HG03565 (cell line): ENCODE results near the gene VTI1A.
"Not testable (repeated sequence)": the region's sequence is repeated elsewhere in the genome, so short reads cannot be mapped to it uniquely, and the experiment has no call there.

Experiments used
- ATAC-seq: cut with Tn5 transposase; IDR thresholded peaks from one replicate; pipeline ENCODE4 v1.9.1; 2021; ENCODE audit warnings: mild to moderate bottlenecking, moderate library complexity; ENCODE audit not compliant: unreplicated experiment

The VTI1A gene

GRCh38 chr10:112539340-112539739 lies 92.3 kb downstream of the VTI1A start:
- ATAC-seq = no peak

GRCh38 chr10:112542823-112543222 lies 95.8 kb downstream of the VTI1A start:
- ATAC-seq = not testable (repeated sequence)

- peak; percentile 81 for ATAC-seq
These were observed 99.5 kb downstream of the VTI1A start for GRCh38 chr10:112546474-112546873.

GRCh38 chr10:112548535-112549276 lies 101.7 kb downstream of the VTI1A start:
- ATAC-seq = no peak

- no peak for ATAC-seq
These were observed 105.6 kb downstream of the VTI1A start for GRCh38 chr10:112552593-112553110.

GRCh38 chr10:112553315-112553714 lies 106.3 kb downstream of the VTI1A start:
- ATAC-seq = no peak

- no peak for ATAC-seq
These were observed 107.2 kb downstream of the VTI1A start for GRCh38 chr10:112554263-112554662.

GRCh38 chr10:112557197-112557596 lies 110.2 kb downstream of the VTI1A start:
- ATAC-seq = no peak

GRCh38 chr10:112558476-112559142 lies 111.6 kb downstream of the VTI1A start:
- no peak for ATAC-seq

- ATAC-seq = no peak
These were observed 112.3 kb downstream of the VTI1A start for GRCh38 chr10:112559349-112559748.

- no peak for ATAC-seq
These were observed 115.1 kb downstream of the VTI1A start for GRCh38 chr10:112562122-112562521.

- no peak for ATAC-seq
These were observed 116.0 kb downstream of the VTI1A start for GRCh38 chr10:112562809-112563663.

GRCh38 chr10:112564337-112564736 lies 117.3 kb downstream of the VTI1A start:
- ATAC-seq = no peak

GRCh38 chr10:112565434-112566053 lies 118.5 kb downstream of the VTI1A start:
- no peak for ATAC-seq

- no peak for ATAC-seq
These were observed 123.6 kb downstream of the VTI1A start for GRCh38 chr10:112570585-112570984.

- ATAC-seq = no peak
These were observed 132.6 kb downstream of the VTI1A start for GRCh38 chr10:112579578-112579977.

- ATAC-seq = no peak
These were observed 133.3 kb downstream of the VTI1A start for GRCh38 chr10:112580267-112580666.

GRCh38 chr10:112581921-112582320 lies 134.9 kb downstream of the VTI1A start:
- no peak for ATAC-seq

GRCh38 chr10:112583236-112583939 lies 136.4 kb downstream of the VTI1A start:
- no peak for ATAC-seq

- ATAC-seq = no peak
These were observed 137.3 kb downstream of the VTI1A start for GRCh38 chr10:112584276-112584675.
